Endothelial cell of umbilical vein (primary cell): ENCODE data around the gene ADAMTS17. TPM values are rescaled to one million over a fixed set of nuclear protein-coding genes. Genes with fewer than 3 reads are reported as not detected.

Experiments
- BruUV-seq: library from RNA; stranded (reverse); fragments of 400-500 nt; replicated peaks from 2 replicates; lab custom pipeline; 2021; lab: Mats Ljungman, UMichigan
- CTCF ChIA-PET: fragments of 300-600, 350-600 bp; sonication (Branson Sonifier 250); formaldehyde crosslinking; loops from one replicate; lab custom pipeline; 2021; ENCODE audit warnings: antibody characterized with exemption, inconsistent platforms; lab: Charles Lee
- POLR2A ChIA-PET: fragments of 300-600, 350-600 bp; sonication (Branson Sonifier 250); formaldehyde crosslinking; loops from one replicate; lab custom pipeline; 2021; ENCODE audit warnings: antibody characterized with exemption, inconsistent platforms; lab: Charles Lee
- DNase-seq: peaks from one replicate; pipeline ENCODE4 v3.0.0-alpha.2; 2011; ENCODE audit warnings: low read depth, low spot score
- FAIRE-seq: peaks from 2 replicates; lab custom pipeline; 2011; peaks lifted over from hg19 to GRCh38; lab: Jason Lieb, UNC
- H2AFZ ChIP-seq: 2 replicates; pipeline ENCODE4 v1.6.0; 2012; ENCODE audit warnings: low read depth, low read length, control low read depth, inconsistent platforms
- H3K27ac ChIP-seq: 2 replicates; pipeline ENCODE4 v1.5.1; 2011; ENCODE audit warnings: low read depth, mild to moderate bottlenecking, control low read depth, low read length, moderate library complexity; ENCODE audit not compliant: insufficient read depth
- H3K27me3 ChIP-seq, 2 experiments: 2 replicates each; pipeline versions ENCODE4 v1.6.0 to v1.6.1; 2011; ENCODE audit warnings: low read length in 2 of 2, mixed read lengths in 1 of 2; ENCODE audit not compliant: control insufficient read depth in 2 of 2, insufficient read depth in 2 of 2
- H3K36me3 ChIP-seq, 2 experiments: 2 replicates in 1 of 2; 3 replicates in 1 of 2; pipeline ENCODE4 v1.5.1; 2011; ENCODE audit warnings: low read length in 2 of 2, mild to moderate bottlenecking in 1 of 2, moderate library complexity in 1 of 2; ENCODE audit not compliant: control insufficient read depth in 2 of 2, insufficient read depth in 2 of 2; ENCODE audit errors: extremely low read depth in 1 of 2
- H3K4me1 ChIP-seq: 3 replicates; pipeline ENCODE4 v1.5.1; 2011; ENCODE audit warnings: mild to moderate bottlenecking, low read length; ENCODE audit not compliant: control insufficient read depth, insufficient read depth; ENCODE audit errors: extremely low read depth
- H3K4me2 ChIP-seq: 2 replicates; pipeline ENCODE4 v1.6.1; 2011; ENCODE audit warnings: low read length, control low read depth, mixed read lengths; ENCODE audit not compliant: insufficient read depth
- H3K4me3 ChIP-seq, 3 experiments: fragments of 200-600 bp in 1 of 3; sonication (generic), shearing (Covaris generic) in 1 of 3; replicated peaks in 1 of 3; 2 replicates each; pipeline ENCODE4 v1.5.1; 2011 to 2016; ENCODE audit warnings: control low read depth in 3 of 3, low read length in 3 of 3, mild to moderate bottlenecking in 2 of 3, inconsistent platforms in 1 of 3, low read depth in 1 of 3, moderate library complexity in 1 of 3; ENCODE audit not compliant: insufficient read depth in 1 of 3
- H3K79me2 ChIP-seq: 2 replicates; pipeline ENCODE4 v1.6.0; 2012; ENCODE audit warnings: low read length, inconsistent platforms; ENCODE audit not compliant: control insufficient read depth, insufficient read depth
- H3K9ac ChIP-seq: replicated peaks from 2 replicates; pipeline ENCODE3; 2011; ENCODE audit warnings: low read length, control low read depth; ENCODE audit not compliant: insufficient read depth; ENCODE audit errors: extremely low read depth
- H3K9me1 ChIP-seq: replicated peaks from 3 replicates; pipeline ENCODE4 v1.6.0; 2011; ENCODE audit warnings: mild to moderate bottlenecking, low read length; ENCODE audit not compliant: control insufficient read depth, insufficient read depth; ENCODE audit errors: extremely low read depth
- H3K9me3 ChIP-seq: replicated peaks from 2 replicates; pipeline ENCODE4 v1.5.1; 2012; ENCODE audit warnings: low read length, inconsistent platforms; ENCODE audit not compliant: control insufficient read depth, insufficient read depth
- H4K20me1 ChIP-seq: replicated peaks from 2 replicates; pipeline ENCODE3; 2011; ENCODE audit warnings: mild to moderate bottlenecking, low read length; ENCODE audit not compliant: control insufficient read depth, insufficient read depth; ENCODE audit errors: extremely low read depth
- EZH2 ChIP-seq: IDR thresholded peaks from 2 replicates; pipeline ENCODE4 v1.6.1; 2012; ENCODE audit warnings: borderline replicate concordance, low read depth, mild to moderate bottlenecking, moderate library complexity, low read length, inconsistent platforms; ENCODE audit not compliant: severe bottlenecking
- FOS ChIP-seq: IDR thresholded peaks from 2 replicates; pipeline ENCODE4 v1.6.1; 2011; ENCODE audit warnings: mild to moderate bottlenecking, low read length, moderate library complexity, borderline replicate concordance; ENCODE audit not compliant: insufficient read depth
- GATA2 ChIP-seq: IDR thresholded peaks from 2 replicates; pipeline ENCODE4 v1.7.0; 2011; ENCODE audit warnings: low read depth, mild to moderate bottlenecking, moderate library complexity, mixed read lengths, low read length; ENCODE audit not compliant: insufficient read length, insufficient read depth
- JUN ChIP-seq: IDR thresholded peaks from 2 replicates; pipeline ENCODE4 v1.6.1; 2011; ENCODE audit warnings: borderline replicate concordance, low read depth; ENCODE audit not compliant: insufficient read length, insufficient read depth
- MYC ChIP-seq: IDR thresholded peaks from one replicate; pipeline ENCODE4 v1.6.1; 2011; ENCODE audit warnings: mild to moderate bottlenecking, low read depth, low read length
- POLR2A ChIP-seq: IDR thresholded peaks from 2 replicates; pipeline ENCODE4 v1.6.1; 2012; ENCODE audit warnings: low read depth, mild to moderate bottlenecking, control low read depth, low read length
- POLR2AphosphoS5 ChIP-seq: IDR thresholded peaks from 2 replicates; pipeline ENCODE4 v1.6.1; 2012; ENCODE audit warnings: low read depth, mild to moderate bottlenecking, control low read depth, low read length, moderate library complexity; ENCODE audit not compliant: insufficient read depth
- dilution Hi-C: fragments of 300-500 bp; cut with MboI; formaldehyde crosslinking; loops from one replicate; pipeline ENCODE4 v1.15.0; 2019; ENCODE audit warnings: low sequenced_read_pairs; ENCODE audit not compliant: extremely low pct_ligation_motif_present
- intact Hi-C: fragments of 100-400 bp; cut with micrococcal nuclease; formaldehyde crosslinking; loops from one replicate; pipeline ENCODE4 v1.10.0; 2022
- polyA plus RNA-seq, 4 experiments: library from polyadenylated mRNA; depleted of rRNA in 3 of 4; stranded (reverse) in 3 of 4; unstranded in 1 of 4; fragments of >200 nt; gene quantifications; 2 replicates each; pipeline versions ENCODE4 v1.2.1 to v1.2.3, GENCODE V29; 2011 to 2012; ENCODE audit warnings: missing spikeins in 1 of 4
- total RNA-seq: library from RNA; stranded (reverse); gene quantifications from 2 replicates; pipeline ENCODE4 v1.2.3, GENCODE V29; 2021
- TF ChIP-seq, protein P1 (sequence below): IDR thresholded peaks from 2 replicates; pipeline ENCODE4 v1.6.1; 2011; ENCODE audit not compliant: insufficient read depth, insufficient read length
- TF ChIP-seq, protein P2 (sequence below), 2 donors: IDR thresholded peaks; 1 replicate in 1 of 2; 2 replicates in 1 of 2; pipeline ENCODE4 v1.5.1; 2011; ENCODE audit warnings: low read length in 2 of 2, mild to moderate bottlenecking in 2 of 2, moderate library complexity in 2 of 2, control low read depth in 1 of 2, inconsistent platforms in 1 of 2, low read depth in 1 of 2; ENCODE audit not compliant: insufficient read depth in 1 of 2; ENCODE audit errors: extremely low read depth in 1 of 2

ADAMTS17 gene
- total and polyA plus RNA-seq, 2 donors (not counting 3 experiments of a cell fraction or from before 2014, with no cell fraction given) = 0.12 TPM; not detected in 1

DNA sequence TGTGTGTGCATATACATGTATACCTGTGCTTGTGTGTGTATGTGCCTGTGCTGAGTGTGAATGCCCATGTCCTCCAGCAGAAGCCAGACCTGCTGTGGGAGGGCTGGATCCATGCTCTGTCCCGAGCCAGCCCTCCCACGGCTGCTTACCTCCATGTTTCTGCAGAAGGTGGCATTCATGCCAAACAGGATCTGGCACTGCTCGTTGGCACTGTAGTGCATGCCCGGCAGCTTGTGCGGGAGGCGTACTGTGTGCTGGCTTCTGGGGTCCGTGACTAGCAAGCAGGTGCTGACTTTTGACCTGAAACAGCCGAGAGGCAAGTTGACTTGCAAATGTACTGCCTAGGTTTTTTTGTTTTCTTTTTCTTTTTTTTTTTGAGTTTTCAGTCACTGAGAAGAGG lies 189.3 kb downstream of the ADAMTS17 start:
- peaks cover 3% of the 10 kb centered on the region for H3K9me3 ChIP-seq
- dilution Hi-C loops = no loop called here
- no peaks in the 10 kb centered on the region for H3K36me3 ChIP-seq
- H3K9ac ChIP-seq = no peak overlapping the region
- no peak for DNase-seq
- intact Hi-C loops = no loop called here
- H3K27ac ChIP-seq = no peak overlapping the region
- no peak for FAIRE-seq
- BruUV-seq = no TSS peak
- H3K4me2 ChIP-seq = no peak overlapping the region
- no peaks in the 10 kb centered on the region for H4K20me1 ChIP-seq
- no peak overlapping the region for H2AFZ ChIP-seq
- H3K27me3 ChIP-seq = no peaks in the 10 kb centered on the region
- TF ChIP-seq, protein P1, sequence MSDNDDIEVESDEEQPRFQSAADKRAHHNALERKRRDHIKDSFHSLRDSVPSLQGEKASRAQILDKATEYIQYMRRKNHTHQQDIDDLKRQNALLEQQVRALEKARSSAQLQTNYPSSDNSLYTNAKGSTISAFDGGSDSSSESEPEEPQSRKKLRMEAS = no peak
- TF ChIP-seq, protein P2, sequence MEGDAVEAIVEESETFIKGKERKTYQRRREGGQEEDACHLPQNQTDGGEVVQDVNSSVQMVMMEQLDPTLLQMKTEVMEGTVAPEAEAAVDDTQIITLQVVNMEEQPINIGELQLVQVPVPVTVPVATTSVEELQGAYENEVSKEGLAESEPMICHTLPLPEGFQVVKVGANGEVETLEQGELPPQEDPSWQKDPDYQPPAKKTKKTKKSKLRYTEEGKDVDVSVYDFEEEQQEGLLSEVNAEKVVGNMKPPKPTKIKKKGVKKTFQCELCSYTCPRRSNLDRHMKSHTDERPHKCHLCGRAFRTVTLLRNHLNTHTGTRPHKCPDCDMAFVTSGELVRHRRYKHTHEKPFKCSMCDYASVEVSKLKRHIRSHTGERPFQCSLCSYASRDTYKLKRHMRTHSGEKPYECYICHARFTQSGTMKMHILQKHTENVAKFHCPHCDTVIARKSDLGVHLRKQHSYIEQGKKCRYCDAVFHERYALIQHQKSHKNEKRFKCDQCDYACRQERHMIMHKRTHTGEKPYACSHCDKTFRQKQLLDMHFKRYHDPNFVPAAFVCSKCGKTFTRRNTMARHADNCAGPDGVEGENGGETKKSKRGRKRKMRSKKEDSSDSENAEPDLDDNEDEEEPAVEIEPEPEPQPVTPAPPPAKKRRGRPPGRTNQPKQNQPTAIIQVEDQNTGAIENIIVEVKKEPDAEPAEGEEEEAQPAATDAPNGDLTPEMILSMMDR (IDR thresholded peaks at IDR 0.05; ENCODE audit: extremely low read depth in 1 of 2, insufficient read depth in 1 of 2, low read depth in 1 of 2, low read length in 2 of 2) = no peak
- TF ChIP-seq EZH2 = no peak
- TF ChIP-seq JUN = no peak
- TF ChIP-seq FOS = no peak
- no peak for TF ChIP-seq MYC
- no peak for TF ChIP-seq GATA2
- TF ChIP-seq POLR2A = no peak
- no peak for TF ChIP-seq POLR2AphosphoS5
- no peak overlapping the region for H3K4me3 ChIP-seq
- no peaks in the 10 kb centered on the region for H3K9me1 ChIP-seq
- H3K79me2 ChIP-seq = no peaks in the 10 kb centered on the region
- CTCF ChIA-PET = no interaction called here
- POLR2A ChIA-PET = no interaction called here
- no peaks in the 10 kb centered on the region for H3K4me1 ChIP-seq
